OCI-LY3 (cell line): ENCODE measurements around the gene NAA30.

Experiments used
- H2AFZ ChIP-seq: fragments of 200-600, 300-600 bp; shearing (Covaris generic); 2 replicates; pipeline ENCODE4 v1.6.0; 2014; ENCODE audit warnings: antibody characterized with exemption, low read depth, low read length
- H3K27ac ChIP-seq: fragments of 200-600, 300-600 bp; sonication (generic); 2 replicates; pipeline ENCODE4 v1.5.1; 2014; ENCODE audit warnings: mild to moderate bottlenecking, low read length, moderate library complexity, mixed read lengths
- H3K27me3 ChIP-seq: fragments of 200-600, 300-600 bp; sonication (generic); 2 replicates; pipeline ENCODE4 v1.6.1; 2014; ENCODE audit warnings: low read depth, low read length, mixed read lengths
- H3K36me3 ChIP-seq: fragments of 200-600, 300-600 bp; sonication (generic); replicated peaks from 2 replicates; pipeline ENCODE3; 2014; ENCODE audit warnings: low read depth, low read length, mixed read lengths
- H3K4me1 ChIP-seq: fragments of 300-600, 200-600 bp; sonication (generic); 2 replicates; pipeline ENCODE4 v1.6.1; 2014; ENCODE audit warnings: low read length, mixed read lengths
- H3K4me2 ChIP-seq: fragments of 200-600, 300-600 bp; sonication (generic); 2 replicates; pipeline ENCODE4 v1.6.1; 2014; ENCODE audit warnings: low read length, mixed read lengths
- H3K4me3 ChIP-seq: fragments of 300-600, 200-600 bp; sonication (generic); 2 replicates; pipeline ENCODE4 v1.5.1; 2014; ENCODE audit warnings: antibody characterized with exemption, mild to moderate bottlenecking, low read length, moderate library complexity
- H3K79me2 ChIP-seq: fragments of 300-600, 200-600 bp; shearing (Covaris generic); 2 replicates; pipeline ENCODE4 v1.6.1; 2014; ENCODE audit warnings: mild to moderate bottlenecking, low read length, mixed read lengths
- H3K9ac ChIP-seq: fragments of 300-600, 200-600 bp; shearing (Covaris generic); 2 replicates; pipeline ENCODE4 v1.6.0; 2014; ENCODE audit warnings: mild to moderate bottlenecking, low read length, moderate library complexity
- H3K9me3 ChIP-seq: fragments of 200-600, 300-600 bp; shearing (Covaris generic); 2 replicates; pipeline ENCODE4 v1.6.1; 2014; ENCODE audit warnings: low read length, mixed read lengths; ENCODE audit not compliant: insufficient read depth
- H4K20me1 ChIP-seq: fragments of 200-600, 300-600 bp; sonication (generic); 2 replicates; pipeline ENCODE4 v1.6.1; 2016; ENCODE audit warnings: low read length, mixed read lengths; ENCODE audit not compliant: insufficient read depth
- EZH2phosphoT487 ChIP-seq: fragments of 200-600 bp; shearing (Covaris generic); IDR thresholded peaks from 2 replicates; pipeline ENCODE4 v1.6.1; 2018; ENCODE audit warnings: antibody characterized with exemption, mixed run types, low read depth
- TF ChIP-seq, protein P1 (sequence below): fragments of 200-600, 300-600 bp; sonication (generic); IDR thresholded peaks from 2 replicates; pipeline ENCODE4 v1.5.1; 2014; ENCODE audit warnings: antibody characterized with exemption, low read length, low read depth

The NAA30 gene

DNA sequence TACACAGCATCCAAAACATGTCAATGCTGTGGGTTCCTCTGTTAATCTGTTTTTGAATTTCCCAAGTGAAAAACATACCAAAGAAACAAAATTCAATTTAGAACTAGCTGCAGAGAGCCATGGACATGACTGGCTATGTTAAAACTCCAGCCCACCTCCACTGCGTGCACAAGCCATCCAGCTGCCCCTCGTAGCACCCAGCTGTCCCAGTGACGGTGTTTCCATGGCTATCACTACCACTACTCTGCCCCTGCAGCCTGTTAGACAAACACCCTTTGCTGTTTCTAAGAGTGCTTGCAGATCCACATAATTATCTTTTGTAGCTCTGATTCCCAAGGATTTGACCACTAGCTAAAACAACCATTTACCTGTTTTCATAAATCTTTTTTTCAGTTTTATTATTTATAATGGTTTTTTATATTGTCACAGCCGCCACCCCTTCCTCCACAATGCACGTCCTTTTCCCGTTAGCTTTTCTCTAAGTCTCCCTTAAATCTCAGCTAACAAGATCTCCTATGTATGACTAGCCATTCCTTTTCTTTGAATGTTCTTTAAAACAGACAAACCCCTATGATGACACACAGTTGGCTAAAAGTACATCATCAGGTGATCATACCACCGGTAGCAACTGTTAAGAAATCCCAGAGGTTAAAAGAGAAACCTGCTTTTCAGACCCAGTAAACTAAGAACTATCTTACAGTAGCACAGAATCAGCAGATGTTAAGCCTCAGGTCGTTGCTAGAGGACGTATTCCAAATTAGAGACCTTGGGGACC, 37.8 kb upstream of the NAA30 start:
- Histone ChIP-seq H3K4me3 (no peak overlapping the region), H3K9me3 (no peaks in the 10 kb centered on the region), H2AFZ (no peak overlapping the region), H3K4me2 (no peak overlapping the region), H3K4me1 (no peaks in the 10 kb centered on the region), H3K36me3 (no peaks in the 10 kb centered on the region), H4K20me1 (no peaks in the 10 kb centered on the region), H3K27me3 (no peaks in the 10 kb centered on the region), H3K9ac (no peak overlapping the region), H3K27ac (no peak overlapping the region), H3K79me2 (no peaks in the 10 kb centered on the region)
- TF ChIP-seq EZH2phosphoT487 = no peak
- TF ChIP-seq, protein P1, sequence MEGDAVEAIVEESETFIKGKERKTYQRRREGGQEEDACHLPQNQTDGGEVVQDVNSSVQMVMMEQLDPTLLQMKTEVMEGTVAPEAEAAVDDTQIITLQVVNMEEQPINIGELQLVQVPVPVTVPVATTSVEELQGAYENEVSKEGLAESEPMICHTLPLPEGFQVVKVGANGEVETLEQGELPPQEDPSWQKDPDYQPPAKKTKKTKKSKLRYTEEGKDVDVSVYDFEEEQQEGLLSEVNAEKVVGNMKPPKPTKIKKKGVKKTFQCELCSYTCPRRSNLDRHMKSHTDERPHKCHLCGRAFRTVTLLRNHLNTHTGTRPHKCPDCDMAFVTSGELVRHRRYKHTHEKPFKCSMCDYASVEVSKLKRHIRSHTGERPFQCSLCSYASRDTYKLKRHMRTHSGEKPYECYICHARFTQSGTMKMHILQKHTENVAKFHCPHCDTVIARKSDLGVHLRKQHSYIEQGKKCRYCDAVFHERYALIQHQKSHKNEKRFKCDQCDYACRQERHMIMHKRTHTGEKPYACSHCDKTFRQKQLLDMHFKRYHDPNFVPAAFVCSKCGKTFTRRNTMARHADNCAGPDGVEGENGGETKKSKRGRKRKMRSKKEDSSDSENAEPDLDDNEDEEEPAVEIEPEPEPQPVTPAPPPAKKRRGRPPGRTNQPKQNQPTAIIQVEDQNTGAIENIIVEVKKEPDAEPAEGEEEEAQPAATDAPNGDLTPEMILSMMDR = no peak

DNA sequence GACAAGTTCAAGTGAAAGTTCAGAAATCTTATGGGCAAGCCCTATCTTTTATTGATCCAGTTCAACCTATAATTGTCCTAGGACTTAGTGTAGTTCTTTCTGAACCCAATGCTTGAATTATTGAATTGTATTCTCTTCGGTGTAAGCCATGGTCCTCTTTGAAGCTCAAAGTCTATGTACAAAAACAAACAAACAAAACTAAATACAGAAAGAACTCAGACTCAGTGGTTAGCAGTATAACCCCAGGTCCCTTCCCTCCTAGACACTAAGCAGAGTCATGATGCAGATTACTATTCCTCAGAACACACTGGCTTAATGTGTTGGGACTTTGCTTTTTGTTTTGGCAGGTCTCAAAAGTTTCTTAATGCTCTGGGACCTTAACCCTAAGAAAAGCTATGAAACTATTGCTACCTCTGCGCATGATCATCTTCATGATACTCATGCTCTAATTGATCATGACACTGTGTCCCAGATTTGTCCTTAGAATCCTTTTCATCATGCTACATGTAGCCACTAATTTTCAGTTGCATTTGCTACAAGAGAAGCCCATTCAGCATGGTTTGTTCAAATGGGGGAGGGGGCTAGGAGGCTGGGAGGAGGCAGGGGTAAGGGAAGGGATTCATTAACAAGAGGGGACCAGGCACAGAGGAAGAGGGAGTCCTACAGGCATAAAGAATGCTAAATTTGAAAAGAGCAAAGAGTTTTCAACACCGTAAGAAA, 35.1 kb upstream of the NAA30 start:
- no peak for TF ChIP-seq EZH2phosphoT487
- TF ChIP-seq, protein P1 = no peak
- no peaks in the 10 kb centered on the region for H3K4me1 ChIP-seq
- no peaks in the 10 kb centered on the region for H3K79me2 ChIP-seq
- H3K36me3 ChIP-seq = no peaks in the 10 kb centered on the region
- H3K9me3 ChIP-seq = no peaks in the 10 kb centered on the region
- H3K27me3 ChIP-seq = no peaks in the 10 kb centered on the region
- H3K27ac ChIP-seq = no peak overlapping the region
- H4K20me1 ChIP-seq = no peaks in the 10 kb centered on the region
- no peak overlapping the region for H2AFZ ChIP-seq
- no peak overlapping the region for H3K9ac ChIP-seq
- H3K4me3 ChIP-seq = no peak overlapping the region
- H3K4me2 ChIP-seq = no peak overlapping the region

DNA sequence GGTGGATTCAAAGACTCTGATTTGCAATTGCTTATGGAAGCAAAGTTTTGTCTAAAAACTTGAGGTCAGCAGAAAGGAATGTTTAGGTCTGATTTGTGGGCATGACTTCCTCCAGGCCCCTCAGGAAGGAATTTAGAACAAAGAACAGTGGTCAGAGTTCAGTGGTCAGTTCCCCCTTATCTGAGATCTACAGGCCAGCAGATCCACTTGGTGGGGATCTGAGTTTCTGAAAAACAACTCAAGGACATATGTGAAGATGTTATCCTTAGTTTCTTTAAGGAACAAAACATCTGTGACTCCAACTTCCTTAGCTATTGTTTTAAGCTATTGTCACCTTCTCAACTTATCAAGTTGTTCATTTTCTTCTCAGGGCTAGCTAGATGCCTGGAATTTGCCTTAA, 28.0 kb upstream of the NAA30 start:
- no peaks in the 10 kb centered on the region for H3K36me3 ChIP-seq

More for the DNA sequence above, 28.0 kb upstream of the NAA30 start:
- H3K4me3 ChIP-seq = no peak overlapping the region
- no peaks in the 10 kb centered on the region for H3K9me3 ChIP-seq
- H3K79me2 ChIP-seq = no peaks in the 10 kb centered on the region
- no peak overlapping the region for H3K27ac ChIP-seq
- H2AFZ ChIP-seq = no peak overlapping the region
- TF ChIP-seq EZH2phosphoT487 = no peak
- TF ChIP-seq, protein P1 = no peak
- H3K27me3 ChIP-seq = no peaks in the 10 kb centered on the region
- H4K20me1 ChIP-seq = no peaks in the 10 kb centered on the region
- no peak overlapping the region for H3K9ac ChIP-seq
- no peaks in the 10 kb centered on the region for H3K4me1 ChIP-seq
- H3K4me2 ChIP-seq = no peak overlapping the region
